ENCODE measurements around the gene SYAP1.

Gene SYAP1

GRCh38 chrX:16788477-16788876 is 69.1 kb downstream of the SYAP1 start:
- no peak overlapping the region for H3K27ac ChIP-seq
- TF ChIP-seq CTCF (IDR thresholded peaks at IDR 0.05): no peak
- no peak overlapping the region for H3K4me3 ChIP-seq
- DNase-seq (ENCODE audit: low spot score): no peak

GRCh38 chrX:16796298-16796697 is 76.9 kb downstream of the SYAP1 start:
- Histone ChIP-seq H3K4me3 (no peak overlapping the region), H3K27ac (no peak overlapping the region)
- no peak for TF ChIP-seq CTCF (IDR thresholded peaks at IDR 0.05)
- no peak for DNase-seq (ENCODE audit: low spot score)

- H3K27ac ChIP-seq: no peak overlapping the region
Observed at GRCh38 chrX:16797358-16797757, 77.9 kb downstream of the SYAP1 start.

GRCh38 chrX:16797841-16798240 is 78.4 kb downstream of the SYAP1 start:
- no peak for TF ChIP-seq CTCF (IDR thresholded peaks at IDR 0.05)
- DNase-seq (ENCODE audit: low spot score): no peak
- no peak overlapping the region for H3K27ac ChIP-seq
- H3K4me3 ChIP-seq: no peak overlapping the region

More at GRCh38 chrX:16797358-16797757, 77.9 kb downstream of the SYAP1 start:
- no peak for TF ChIP-seq CTCF (IDR thresholded peaks at IDR 0.05)
- no peak overlapping the region for H3K4me3 ChIP-seq
- no peak for DNase-seq (ENCODE audit: low spot score)

- no peak overlapping the region for H3K27ac ChIP-seq
- no peak overlapping the region for H3K4me3 ChIP-seq
- no peak for DNase-seq (ENCODE audit: low spot score)
- TF ChIP-seq CTCF (IDR thresholded peaks at IDR 0.05): no peak
Observed at GRCh38 chrX:16804923-16805464, 85.6 kb downstream of the SYAP1 start.

- peak overlapping the region in 1 of 2 donors; percentile 34 for H3K27ac ChIP-seq
- H3K4me3 ChIP-seq: peak overlapping the region; percentile 67
- DNase-seq (ENCODE audit: low spot score): no peak
- no peak for TF ChIP-seq CTCF (IDR thresholded peaks at IDR 0.05)
Observed at GRCh38 chrX:16807548-16807947, 88.1 kb downstream of the SYAP1 start.

GRCh38 chrX:16807976-16808542 is 88.6 kb downstream of the SYAP1 start:
- no peak for TF ChIP-seq CTCF (IDR thresholded peaks at IDR 0.05)
- Histone ChIP-seq H3K4me3 (peak overlapping the region; percentile 67), H3K27ac (no peak overlapping the region)
- DNase-seq (ENCODE audit: low spot score): no peak

Data from coronary artery (tissue), 2 donors.